GM06990 (cell line): ENCODE results near the gene AP1M2.

ENCODE experiments used
- DNase-seq: peaks from one replicate; pipeline ENCODE4 v3.0.0-alpha.2; 2011; ENCODE audit not compliant: insufficient read length; ENCODE audit errors: extremely low read depth
- H3K27me3 ChIP-seq: replicated peaks from 2 replicates; pipeline ENCODE4 v1.6.0; 2011; ENCODE audit warnings: low read length; ENCODE audit not compliant: control insufficient read depth, insufficient read depth
- H3K36me3 ChIP-seq: 2 replicates; pipeline ENCODE4 v1.5.1; 2011; ENCODE audit warnings: low read length; ENCODE audit not compliant: control insufficient read depth, insufficient read depth
- H3K4me3 ChIP-seq: replicated peaks from 2 replicates; pipeline ENCODE4 v1.5.1; 2011; ENCODE audit warnings: low read depth, mild to moderate bottlenecking, control low read depth, low read length
- CTCF ChIP-seq: IDR thresholded peaks from 2 replicates; pipeline ENCODE4 v1.5.1; 2011; ENCODE audit warnings: low read length, control low read depth, mild to moderate bottlenecking, inconsistent platforms; ENCODE audit not compliant: insufficient read depth, poor library complexity, severe bottlenecking

The AP1M2 gene

GRCh38 chr19:10525636-10526035 is 61.5 kb downstream of the AP1M2 start:
- H3K36me3 ChIP-seq = no peaks in the 10 kb centered on the region
- no peak overlapping the region for H3K4me3 ChIP-seq
- no peaks in the 10 kb centered on the region; the same call in 1 of the 2 replicates for H3K27me3 ChIP-seq
- no peak for DNase-seq
- no peak for TF ChIP-seq CTCF

- Histone ChIP-seq H3K27me3 (peaks cover 1% of the 10 kb centered on the region), H3K4me3 (no peak overlapping the region), H3K36me3 (no peaks in the 10 kb centered on the region)
- no peak for DNase-seq
- TF ChIP-seq CTCF = no peak
These were observed 63.9 kb downstream of the AP1M2 start for GRCh38 chr19:10523135-10523636.
